NCI-H2227 treated with DMSO at 0.1 percent for 48 hours (cell line): Measurements from ENCODE around the gene AMZ1.
"Not testable (repeated sequence)": the region's sequence is repeated elsewhere in the genome, so short reads cannot be mapped to it uniquely, and the experiment has no call there.

Source experiments
- DNase-seq: peaks from one replicate; lab custom pipeline; 2025; lab: John Stamatoyannopoulos, UW

AMZ1 gene

DNA sequence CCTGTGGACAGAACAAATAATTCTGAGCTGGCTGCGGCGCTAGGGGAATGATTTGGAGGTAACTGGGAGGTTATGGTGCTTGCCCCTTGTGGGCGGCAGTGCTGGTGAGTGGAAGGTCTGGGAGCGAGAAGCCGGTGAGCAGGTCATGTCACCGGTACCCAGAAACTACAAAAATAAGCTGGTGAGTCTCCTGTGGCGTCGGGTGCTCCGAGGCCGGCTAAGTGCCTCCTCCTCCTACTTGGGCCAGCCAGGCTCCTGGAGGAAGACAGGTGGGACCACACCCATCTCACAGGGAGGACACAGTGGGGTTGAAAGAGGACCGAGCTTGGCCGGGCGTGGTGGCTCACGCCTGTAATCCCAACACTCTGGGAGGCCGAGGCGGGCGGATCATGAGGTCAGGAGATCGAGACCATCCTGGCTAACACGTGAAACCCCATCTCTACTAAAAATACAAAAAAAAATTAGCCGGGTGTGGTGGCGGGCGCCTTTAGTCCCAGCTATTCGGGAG, 4.0 kb downstream of the AMZ1 start:
- not testable (repeated sequence) for DNase-seq

DNA sequence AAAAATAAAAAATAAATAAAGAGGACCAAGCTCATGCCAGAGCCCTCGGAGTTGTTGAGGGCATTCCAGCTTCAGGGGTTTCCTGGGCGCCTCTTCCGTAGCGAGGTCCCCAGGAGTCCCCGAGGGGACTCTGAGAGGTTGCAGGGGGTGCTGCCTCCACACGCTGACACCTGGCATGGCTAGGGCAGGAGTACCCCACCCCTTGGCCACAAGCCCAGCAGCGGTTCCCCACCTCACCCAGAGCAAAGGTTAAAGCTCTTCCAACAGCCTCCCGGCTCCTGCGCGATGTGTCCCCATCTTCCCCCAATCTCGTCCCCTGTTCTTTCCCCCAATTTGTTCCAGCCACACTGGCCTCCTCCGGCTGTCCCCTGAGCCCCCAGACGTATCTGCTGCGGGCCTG, 4.5 kb downstream of the AMZ1 start:
- no peak for DNase-seq

DNA sequence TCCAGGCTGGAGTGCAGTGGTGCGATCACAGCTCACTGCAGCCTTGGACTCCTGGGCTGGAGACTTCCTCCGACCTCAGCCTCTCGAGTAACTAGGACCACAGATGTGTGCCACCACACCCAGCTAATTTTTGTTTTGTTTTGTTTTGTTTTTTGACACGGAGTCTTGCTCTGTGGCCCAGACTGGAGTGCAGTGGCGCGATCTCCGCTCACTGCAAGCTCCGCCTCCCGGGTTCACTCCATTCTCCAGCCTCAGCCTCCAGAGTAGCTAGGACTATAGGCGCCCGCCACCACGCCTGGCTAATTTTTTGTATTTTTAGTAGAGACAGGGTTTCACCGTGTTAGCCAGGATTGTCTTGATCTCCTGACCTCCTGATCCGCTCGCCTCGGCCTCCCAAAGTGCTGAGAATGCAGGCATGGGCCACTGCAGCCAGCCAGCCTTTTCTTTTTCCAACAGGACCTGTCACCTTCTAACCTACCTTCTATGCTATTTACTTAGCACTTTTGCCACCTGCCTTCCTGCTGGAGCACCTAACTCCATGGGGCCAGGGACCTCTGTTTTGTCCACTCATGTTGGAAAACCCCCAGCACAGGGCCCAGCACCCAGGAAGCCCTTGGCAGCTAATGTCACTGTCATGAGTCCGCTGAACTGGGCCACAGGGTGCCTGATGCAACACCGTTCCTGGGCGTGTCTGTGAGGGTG, 5.6 kb downstream of the AMZ1 start:
- not testable (repeated sequence) for DNase-seq

DNA sequence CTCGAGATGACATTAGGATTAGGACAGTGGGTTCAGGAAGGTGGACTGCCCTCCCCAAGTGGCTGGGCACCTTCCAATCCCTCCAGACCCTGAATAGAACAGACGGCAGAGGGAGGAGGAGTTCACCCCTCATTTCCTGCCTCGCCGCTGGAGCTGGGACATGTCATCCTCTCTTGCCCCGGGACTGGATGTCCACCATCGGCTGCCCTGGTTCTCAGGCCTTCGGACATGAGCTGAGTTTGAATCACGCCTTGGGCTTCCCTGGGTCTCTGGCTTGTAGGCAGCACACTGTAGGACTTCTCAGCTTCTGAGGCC, 6.1 kb downstream of the AMZ1 start:
- not testable (repeated sequence) for DNase-seq

DNA sequence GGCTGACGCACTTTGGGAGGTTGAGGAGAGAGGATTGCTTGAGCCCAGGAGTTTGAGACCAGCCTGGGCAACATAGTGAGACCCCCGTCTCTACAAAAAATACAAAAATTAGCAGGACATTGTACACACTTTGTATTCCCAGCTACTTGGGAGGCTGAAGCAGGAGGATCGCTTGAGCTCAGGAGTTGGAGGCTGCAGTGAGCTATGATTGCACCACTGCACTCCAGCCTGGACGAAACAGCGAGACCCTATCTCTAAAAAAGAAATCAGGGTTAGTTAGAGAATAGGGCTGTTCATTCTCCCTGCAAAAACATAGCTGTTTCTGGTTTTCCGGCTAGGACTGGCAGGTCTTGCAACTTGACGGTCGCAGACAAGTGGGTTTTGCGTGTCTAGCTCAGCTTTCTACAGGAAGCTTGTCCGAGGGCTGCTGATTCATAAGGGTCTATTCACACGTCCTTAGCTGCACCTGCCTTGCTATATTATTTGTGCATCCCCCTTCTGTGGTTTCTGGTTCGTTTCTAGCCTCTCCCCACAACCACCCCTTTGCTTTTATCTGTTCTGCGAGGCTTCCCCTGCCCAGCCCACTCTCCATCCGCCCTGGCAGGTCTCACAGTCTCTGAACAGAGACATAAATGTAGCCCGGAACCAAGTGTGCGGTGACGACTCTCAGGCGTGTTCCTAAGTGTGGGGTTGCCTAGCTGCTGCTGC, 10.7 kb downstream of the AMZ1 start:
- no peak for DNase-seq

DNA sequence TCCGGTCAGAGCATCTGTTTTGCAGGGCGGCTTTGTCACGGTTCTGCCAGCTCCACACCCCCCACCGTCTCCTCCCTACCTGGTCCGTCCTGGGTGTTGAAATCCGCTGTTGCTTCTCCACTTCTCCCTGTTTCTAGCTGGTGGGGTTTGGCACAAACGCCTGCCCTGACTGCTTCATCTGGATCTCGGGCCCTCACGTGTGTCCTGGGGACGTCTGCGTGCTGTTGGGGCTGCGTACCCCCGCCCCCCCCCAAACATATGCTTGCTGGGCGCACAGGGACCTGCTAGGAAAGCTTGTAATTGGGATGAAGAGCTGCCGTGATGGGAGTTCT, 11.3 kb downstream of the AMZ1 start:
- DNase-seq: no peak

DNA sequence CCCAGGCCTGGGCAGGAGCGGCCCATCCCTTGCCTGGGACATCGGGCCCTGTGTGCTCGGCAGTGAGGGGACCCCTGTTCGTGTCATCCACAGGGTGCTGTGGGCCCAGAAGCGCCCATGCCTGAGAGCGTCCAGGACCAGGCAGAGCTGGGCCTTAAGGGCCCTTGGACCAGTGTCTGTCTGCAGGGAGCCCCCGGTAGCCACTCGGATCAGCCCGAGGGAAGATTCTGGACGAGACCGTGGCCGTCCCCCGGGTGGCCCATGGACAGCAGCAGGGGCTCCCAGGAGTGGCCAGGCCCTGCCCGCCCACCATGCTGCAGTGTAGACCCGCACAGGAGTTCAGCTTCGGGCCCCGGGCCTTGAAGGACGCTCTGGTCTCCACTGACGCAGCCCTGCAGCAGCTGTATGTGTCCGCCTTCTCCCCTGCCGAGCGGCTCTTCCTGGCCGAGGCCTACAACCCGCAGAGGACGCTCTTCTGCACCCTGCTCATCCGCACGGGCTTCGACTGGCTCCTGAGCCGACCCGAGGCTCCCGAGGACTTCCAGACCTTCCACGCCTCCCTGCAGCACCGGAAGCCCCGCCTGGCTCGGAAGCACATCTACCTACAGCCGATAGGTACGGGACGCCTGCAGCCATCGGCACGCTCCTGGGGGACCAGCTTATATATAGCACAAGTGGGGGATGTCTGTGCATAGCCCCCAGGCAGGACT, 12.3 kb downstream of the AMZ1 start:
- no peak for DNase-seq

DNA sequence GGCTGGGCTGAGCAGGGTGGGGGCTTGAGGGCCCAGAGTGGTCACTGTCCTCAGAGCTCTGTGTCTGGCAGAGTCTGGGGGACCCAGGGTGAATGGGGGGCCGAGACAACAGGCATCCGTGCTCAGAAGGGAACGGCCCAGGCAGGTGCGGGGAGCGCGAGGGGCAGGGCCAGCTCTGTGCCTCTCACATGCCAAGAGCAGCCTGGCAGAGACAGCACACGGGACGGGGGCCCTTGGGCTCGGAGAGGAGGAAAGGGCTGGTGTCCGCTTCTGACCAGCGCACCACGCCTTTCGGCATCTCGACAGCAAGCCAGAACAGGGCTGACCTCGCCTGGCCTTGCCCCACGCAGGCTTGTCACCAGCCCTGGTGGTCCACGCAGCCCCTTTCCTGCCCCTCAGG, 13.4 kb downstream of the AMZ1 start:
- DNase-seq: no peak

DNA sequence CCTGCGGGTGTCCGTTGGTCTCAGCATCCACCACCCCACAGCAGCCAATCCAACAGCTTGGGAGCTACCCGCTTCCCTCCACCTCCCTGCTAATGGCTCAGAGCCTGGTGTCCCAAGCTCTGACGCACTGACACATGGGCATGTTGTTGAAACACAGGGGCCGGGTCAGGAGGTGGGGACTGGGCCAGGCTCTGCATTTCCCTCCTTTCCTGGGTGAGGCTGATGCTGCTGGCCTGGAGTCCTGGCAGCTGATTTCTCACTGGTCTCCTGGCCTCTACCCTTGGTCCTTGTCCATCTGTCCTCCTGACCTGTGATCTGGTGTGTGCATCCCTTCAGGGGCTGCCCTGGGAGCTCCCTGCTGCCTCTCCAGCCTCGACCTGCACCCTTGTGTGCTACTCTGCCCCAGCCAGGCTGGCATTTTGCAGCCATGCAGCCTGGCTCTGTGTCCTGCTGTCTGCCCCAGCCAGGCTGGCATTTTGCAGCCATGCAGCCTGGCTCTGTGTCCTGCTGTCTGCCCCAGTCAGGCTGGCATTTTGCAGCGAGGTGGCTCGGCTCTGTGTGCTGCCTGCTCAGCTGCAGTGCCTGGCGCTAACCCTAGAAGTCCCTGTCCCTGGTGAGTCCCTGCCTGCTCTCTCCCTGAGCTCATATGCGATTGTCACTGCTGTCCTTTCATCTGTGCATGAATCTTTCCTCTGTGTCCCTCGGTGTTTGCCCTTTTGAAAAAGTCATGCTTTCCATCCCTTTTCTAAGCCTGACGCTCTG, 14.0 kb downstream of the AMZ1 start:
- DNase-seq: no peak

DNA sequence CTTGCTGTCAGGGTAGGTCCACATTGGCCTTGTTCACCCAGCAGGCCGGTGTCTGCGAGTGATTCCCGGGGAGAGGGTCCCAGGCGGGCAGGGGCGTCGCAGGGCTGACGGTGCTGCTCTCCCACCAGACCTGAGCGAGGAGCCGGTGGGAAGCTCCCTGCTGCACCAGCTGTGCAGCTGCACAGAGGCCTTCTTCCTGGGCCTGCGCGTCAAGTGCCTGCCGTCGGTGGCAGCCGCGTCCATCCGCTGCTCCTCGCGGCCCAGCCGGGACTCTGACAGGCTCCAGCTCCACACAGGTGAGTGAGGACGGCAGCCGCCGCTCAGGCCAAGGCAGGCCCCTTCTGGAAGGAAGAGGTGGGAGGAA, 14.6 kb downstream of the AMZ1 start:
- no peak for DNase-seq

DNA sequence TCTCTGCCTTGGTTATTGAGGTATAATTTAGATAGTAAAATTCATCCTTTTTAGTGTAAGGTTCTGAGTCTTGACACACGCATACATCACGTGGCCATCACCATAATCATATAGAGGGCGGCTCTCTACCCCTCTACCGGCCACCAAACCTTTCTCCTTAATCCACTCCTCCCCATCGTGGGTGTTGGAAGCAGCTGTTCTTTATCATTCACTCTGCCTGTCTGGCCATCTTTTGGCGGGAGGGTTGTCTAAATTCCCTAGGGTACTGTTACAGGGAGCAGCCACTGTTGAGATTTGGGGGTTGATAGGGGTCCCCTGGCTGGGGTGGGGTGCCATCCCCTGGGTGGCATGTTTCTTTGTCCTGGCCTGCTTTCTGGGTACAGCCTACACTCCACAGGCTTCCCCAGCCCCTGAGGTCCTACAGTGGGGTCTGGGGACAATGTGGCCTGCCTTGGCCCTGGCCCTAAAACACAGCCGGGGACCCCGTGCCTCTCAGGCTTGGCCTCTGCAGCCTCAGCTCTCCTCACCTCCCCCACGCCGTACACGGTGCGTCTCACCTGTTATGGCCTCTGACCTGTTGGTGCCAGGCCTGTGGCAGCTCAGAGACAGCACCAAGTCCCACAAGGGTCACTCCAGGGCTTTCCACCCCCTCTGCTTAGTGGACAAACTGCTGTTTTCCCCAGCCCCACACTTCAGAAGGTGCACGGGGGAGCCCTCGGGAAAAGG, 17.5 kb downstream of the AMZ1 start:
- DNase-seq: no peak

DNA sequence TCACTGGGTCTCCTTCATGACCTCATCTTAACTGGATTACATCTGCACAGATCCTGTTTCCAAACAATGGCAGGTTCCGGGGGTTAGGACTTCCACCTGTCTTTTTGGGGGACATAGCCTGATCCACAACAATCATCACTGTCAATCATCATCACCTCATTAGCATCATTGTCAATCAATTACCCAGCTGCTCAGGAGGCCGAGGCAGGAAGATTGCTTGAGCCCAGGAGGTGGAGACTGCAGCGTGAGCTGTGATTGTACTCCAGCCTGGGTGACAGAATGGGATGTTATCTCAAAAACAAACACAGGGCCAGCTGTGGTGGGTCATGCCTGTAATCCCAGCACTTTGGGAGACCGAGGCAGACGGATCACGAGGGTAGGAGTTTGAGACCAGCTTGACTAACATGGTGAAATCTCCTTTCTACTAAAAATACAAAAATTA, 18.7 kb downstream of the AMZ1 start:
- no peak for DNase-seq

DNA sequence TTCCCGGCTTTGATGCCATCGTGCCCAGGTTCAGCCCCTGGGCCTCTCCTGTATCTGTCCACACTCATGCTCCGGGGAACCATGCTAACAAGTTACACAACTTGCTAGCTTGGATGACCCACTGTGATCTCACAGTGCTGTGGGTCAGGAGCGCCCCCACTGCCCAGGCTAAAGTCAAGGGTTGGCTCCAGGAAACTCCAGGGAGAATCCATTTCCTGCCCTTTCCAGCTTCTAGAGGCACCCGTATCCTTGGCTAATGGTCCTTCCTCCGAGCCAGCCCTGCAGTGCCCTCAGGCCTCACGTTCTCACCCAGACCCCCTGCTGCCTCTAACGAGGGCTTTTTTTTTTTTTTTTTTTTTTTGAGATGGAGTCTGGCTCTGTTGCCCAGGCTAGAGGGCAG, 19.5 kb downstream of the AMZ1 start:
- no peak for DNase-seq

DNA sequence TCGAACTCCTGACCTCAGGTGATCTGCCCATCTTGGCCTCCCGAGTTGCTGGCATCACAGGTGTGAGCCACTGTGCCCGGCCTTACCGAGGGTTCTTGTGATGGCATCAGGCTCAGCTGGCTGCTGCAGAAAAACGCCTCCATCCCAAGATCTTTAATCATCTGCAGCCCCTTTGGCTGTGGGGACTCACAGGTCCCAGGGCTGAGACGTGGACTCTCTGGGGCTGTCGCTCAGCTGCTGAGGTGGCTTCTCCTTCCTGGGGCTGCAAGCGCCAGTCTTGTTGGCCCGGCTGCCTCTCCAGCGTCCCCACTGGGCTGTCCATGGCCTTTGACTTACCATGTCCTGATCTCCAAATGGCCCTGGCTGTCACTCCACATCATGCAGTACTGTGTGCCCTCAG, 20.0 kb downstream of the AMZ1 start:
- no peak for DNase-seq

DNA sequence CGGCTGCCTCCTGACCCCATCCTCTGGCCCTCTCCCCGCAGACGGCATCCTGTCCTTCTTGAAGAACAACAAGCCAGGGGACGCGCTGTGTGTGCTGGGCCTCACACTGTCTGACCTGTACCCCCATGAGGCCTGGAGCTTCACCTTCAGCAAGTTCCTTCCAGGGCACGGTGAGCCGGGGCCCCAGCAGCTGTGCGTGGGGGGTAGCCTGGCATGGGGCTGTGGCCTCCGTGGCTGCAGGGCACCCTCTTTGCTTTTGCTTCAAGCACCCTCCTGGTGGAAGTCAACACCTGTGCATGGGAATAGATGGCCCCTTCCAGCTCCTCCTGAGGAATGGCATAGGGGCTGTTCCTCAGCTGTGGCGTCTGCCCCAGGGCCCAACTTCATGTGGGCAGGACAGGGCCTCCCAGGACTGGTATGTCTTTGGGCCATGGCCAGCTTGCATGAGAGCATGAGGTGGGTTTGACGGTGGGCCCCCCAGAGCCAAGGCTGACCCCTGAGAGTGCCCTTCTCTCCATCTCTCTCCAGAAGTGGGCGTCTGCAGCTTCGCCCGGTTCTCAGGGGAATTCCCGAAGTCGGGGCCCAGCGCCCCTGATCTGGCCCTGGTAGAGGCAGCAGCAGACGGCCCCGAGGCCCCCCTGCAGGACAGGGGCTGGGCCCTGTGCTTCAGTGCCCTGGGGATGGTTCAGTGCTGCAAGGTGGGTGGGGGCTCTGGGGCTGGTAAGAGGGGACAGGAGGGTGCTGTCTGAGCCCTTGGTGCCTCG, 20.7 kb downstream of the AMZ1 start:
- DNase-seq: no peak

DNA sequence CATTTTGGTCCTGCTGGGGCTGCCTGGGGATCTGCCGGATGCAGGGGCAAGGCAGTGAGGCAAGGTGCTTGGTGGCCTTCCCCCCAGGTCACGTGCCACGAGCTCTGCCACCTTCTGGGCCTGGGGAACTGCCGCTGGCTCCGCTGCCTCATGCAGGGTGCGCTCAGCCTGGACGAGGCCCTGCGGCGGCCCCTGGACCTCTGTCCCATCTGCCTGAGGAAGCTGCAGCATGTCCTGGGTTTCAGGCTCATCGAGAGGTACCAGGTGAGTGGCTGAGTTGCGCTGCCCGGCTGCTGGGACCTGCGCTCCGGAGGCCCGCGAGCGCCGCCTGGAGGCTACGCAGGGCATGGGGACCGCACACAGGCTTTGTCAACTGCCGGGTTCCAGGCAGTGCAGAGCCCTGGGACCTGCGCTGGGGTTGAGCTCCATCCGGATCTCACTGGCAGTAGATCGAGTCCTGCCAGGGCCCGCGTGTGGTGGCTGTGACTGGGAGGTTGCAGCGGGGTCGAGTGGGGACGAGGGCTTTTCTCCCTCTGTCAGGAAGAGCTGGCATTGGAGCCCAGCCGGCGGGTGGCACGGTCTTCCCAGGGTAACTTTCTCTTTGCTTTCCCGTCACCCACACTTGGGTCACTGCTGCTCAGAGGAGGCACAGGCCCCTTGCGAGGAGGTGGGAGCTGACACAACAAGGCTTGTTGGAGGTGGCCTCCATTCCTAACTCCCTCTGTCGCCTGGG, 21.7 kb downstream of the AMZ1 start:
- no peak for DNase-seq

DNA sequence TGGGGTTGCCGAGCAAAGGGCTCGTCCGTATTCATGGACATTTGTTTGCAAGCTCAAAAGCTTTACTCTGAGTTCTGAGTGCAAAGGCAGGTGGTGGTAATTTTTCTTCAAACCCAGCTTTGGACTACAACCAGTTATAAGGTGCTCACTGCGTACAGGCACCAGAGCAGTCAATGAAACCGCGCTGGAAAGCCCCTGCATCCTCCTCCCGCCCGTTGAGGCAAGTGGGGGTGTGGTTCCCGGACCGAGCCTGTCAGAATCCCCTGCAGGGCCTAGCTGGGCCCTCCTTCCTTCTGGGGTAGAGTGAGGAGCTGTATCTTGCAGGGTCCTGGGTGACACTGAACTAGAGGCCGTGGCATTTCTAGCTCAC, 22.3 kb downstream of the AMZ1 start:
- no peak for DNase-seq

DNA sequence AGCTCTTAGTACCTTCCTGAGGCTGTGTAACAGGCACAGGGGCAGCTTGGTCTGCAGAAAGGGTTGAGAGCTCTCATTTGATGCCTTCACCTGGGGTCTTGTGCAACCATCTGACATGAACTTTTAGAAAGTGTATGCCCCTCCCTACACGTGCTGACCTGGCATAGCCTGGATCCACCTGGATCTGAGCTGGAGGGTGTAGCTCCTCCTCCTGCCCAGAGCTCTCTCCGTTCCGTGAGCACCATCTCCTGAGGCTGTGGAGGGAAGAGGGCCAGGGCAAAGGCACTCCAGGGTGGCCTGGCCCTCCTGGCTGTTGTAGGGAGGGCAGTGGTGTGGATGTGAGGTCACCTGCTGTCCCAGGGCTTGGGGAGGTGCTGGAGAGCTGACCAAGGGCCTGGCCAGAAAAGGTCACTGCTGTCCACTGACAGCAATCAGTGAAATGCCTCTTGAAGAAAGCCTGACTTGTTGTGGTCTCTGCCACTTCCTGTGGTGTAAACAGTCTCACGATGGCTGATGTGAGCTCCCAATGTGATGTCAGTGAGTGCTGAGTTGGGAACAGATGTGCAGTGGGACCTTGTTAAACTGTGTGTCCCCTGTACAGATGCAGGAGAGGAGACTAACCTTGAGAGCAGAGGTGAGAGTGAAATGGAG, 23.0 kb downstream of the AMZ1 start:
- no peak for DNase-seq

DNA sequence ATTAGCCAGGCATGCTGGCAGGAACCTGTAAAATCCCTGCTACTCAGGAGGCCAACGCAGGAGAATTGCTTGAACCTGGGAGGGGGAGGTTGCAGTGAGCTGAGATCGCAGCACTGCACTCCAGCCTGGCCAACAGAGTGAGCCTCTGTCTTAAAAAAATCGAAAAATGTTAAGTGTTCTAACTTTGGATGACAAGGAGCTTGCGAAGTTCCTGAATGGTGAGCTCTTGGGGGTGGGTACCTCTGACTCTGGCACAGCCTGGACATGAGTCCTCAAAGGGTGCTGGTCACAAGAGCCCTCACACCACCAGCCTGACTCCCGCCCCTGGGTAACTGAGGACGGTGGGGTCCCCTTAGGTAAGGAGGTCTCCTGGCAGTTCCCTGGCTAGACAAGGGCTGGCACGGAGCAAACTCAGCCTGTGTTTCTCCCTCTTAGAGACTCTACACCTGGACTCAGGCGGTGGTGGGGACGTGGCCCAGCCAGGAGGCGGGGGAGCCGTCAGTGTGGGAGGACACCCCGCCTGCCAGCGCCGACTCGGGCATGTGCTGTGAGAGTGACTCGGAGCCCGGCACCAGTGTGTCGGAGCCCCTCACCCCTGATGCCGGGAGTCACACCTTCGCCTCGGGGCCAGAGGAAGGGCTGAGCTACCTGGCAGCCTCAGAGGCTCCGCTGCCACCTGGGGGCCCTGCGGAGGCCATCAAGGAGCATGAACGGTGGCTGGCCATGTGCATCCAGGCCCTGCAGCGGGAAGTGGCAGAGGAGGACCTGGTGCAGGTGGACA, 24.1 kb downstream of the AMZ1 start:
- DNase-seq: no peak
